H1 (cell line): ENCODE measurements around the gene NIFK.

ENCODE experiments used
- CEBPB ChIP-seq: IDR thresholded peaks from 2 replicates; pipeline ENCODE4 v1.6.1; 2012; ENCODE audit warnings: low read depth, low read length
- MAX ChIP-seq: IDR thresholded peaks from 2 replicates; pipeline ENCODE4 v1.6.1; 2012; ENCODE audit warnings: inconsistent platforms
- SIX5 ChIP-seq: IDR thresholded peaks from 2 replicates; pipeline ENCODE4 v1.6.1; 2011; ENCODE audit warnings: mild to moderate bottlenecking, low read depth, low read length
- TEAD4 ChIP-seq: IDR thresholded peaks from 2 replicates; pipeline ENCODE4 v1.6.1; 2012; ENCODE audit warnings: low read depth, low read length, inconsistent platforms, mixed read lengths
- TF ChIP-seq, protein P1 (sequence below), 3 experiments: IDR thresholded peaks; 1 replicate in 2 of 3; 2 replicates in 1 of 3; pipeline versions ENCODE4 v1.5.1 to v1.6.1; 2011; ENCODE audit warnings: low read length in 3 of 3, mild to moderate bottlenecking in 3 of 3, inconsistent platforms in 2 of 3, low read depth in 1 of 3, moderate library complexity in 1 of 3; ENCODE audit not compliant: insufficient read depth in 1 of 3; ENCODE audit errors: control extremely low read depth in 1 of 3

DNA sequence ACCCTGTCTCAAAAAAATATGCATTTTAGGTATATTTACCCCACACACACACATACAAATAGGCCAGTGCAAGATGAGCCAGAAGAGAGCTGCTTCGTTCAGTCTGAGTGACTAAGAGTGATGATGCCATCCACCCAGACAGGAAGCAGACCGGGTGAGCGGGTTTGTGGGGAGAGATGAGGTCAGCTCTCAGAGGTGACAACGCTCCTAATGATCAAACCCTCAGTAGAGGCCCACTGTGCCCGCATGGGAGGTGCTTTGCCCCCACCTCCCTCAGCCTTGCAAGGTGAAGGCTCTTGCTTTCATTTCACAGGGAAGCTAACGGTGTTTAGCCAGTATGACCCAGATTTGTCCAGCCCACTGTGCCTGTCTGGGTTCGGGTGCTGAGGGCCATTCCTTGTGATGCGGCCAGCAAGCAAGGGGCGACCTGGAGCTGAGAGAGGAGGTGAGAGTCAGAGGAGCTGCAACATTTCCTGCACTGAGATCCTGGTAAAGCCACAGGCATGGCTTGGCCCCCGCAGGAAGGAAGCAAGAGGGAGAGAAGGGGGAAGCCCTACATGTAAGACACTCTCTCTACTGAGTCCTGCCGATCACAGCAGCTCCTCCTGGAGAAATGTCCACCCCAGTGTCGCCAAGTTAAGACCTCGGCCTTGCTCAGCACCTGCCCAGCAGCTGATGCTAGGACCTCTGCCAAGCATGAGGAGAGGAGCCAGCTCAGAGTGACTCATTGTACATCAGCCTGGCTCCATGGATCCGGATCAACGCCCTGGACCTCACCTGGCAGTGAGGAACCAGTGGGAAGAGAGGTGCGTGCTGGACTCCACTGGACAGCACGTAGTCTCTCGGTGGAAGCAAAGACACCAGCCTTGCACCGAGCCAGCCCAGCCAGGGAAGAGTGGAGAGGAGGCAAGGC is 37.0 kb downstream of the NIFK start:
- no peak for TF ChIP-seq MAX
- TF ChIP-seq, protein P1, sequence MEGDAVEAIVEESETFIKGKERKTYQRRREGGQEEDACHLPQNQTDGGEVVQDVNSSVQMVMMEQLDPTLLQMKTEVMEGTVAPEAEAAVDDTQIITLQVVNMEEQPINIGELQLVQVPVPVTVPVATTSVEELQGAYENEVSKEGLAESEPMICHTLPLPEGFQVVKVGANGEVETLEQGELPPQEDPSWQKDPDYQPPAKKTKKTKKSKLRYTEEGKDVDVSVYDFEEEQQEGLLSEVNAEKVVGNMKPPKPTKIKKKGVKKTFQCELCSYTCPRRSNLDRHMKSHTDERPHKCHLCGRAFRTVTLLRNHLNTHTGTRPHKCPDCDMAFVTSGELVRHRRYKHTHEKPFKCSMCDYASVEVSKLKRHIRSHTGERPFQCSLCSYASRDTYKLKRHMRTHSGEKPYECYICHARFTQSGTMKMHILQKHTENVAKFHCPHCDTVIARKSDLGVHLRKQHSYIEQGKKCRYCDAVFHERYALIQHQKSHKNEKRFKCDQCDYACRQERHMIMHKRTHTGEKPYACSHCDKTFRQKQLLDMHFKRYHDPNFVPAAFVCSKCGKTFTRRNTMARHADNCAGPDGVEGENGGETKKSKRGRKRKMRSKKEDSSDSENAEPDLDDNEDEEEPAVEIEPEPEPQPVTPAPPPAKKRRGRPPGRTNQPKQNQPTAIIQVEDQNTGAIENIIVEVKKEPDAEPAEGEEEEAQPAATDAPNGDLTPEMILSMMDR (IDR thresholded peaks at IDR 0.05; ENCODE audit: control extremely low read depth in 1 of 3, insufficient read depth in 1 of 3, low read depth in 1 of 3, low read length in 3 of 3): no peak
- no peak for TF ChIP-seq CEBPB
- TF ChIP-seq TEAD4: no peak
- no peak for TF ChIP-seq SIX5
